Kidney epithelial cell (primary cell): ENCODE results near the gene SH2D7. TPM values are rescaled to one million over a fixed set of nuclear protein-coding genes. Genes with fewer than 3 reads are reported as not detected.

Experiments used
- DNase-seq: peaks from one replicate; pipeline ENCODE4 v3.0.0-alpha.2; 2010; ENCODE audit warnings: low read depth
- H3K27me3 ChIP-seq: 2 replicates; pipeline ENCODE4 v1.6.0; 2011; ENCODE audit warnings: low read length; ENCODE audit not compliant: control insufficient read depth, insufficient read depth
- H3K36me3 ChIP-seq: 2 replicates; pipeline ENCODE4 v1.5.1; 2011; ENCODE audit warnings: low read length; ENCODE audit not compliant: control insufficient read depth, insufficient read depth
- H3K4me3 ChIP-seq: 2 replicates; pipeline ENCODE4 v1.5.1; 2011; ENCODE audit warnings: low read depth, mild to moderate bottlenecking, control low read depth, low read length
- total RNA-seq: library from RNA; depleted of rRNA; stranded (reverse); fragments of >200 nt; gene quantifications from 2 replicates; pipeline ENCODE4 v1.2.3, GENCODE V29; 2015
- TF ChIP-seq, protein P1 (sequence below): IDR thresholded peaks from 2 replicates; pipeline ENCODE4 v1.5.1; 2011; ENCODE audit warnings: mild to moderate bottlenecking, moderate library complexity, low read length, control low read depth, inconsistent platforms; ENCODE audit not compliant: insufficient read depth, poor library complexity, severe bottlenecking

The SH2D7 gene
- total RNA-seq, 1 donor from 2014 or later = not detected

DNA sequence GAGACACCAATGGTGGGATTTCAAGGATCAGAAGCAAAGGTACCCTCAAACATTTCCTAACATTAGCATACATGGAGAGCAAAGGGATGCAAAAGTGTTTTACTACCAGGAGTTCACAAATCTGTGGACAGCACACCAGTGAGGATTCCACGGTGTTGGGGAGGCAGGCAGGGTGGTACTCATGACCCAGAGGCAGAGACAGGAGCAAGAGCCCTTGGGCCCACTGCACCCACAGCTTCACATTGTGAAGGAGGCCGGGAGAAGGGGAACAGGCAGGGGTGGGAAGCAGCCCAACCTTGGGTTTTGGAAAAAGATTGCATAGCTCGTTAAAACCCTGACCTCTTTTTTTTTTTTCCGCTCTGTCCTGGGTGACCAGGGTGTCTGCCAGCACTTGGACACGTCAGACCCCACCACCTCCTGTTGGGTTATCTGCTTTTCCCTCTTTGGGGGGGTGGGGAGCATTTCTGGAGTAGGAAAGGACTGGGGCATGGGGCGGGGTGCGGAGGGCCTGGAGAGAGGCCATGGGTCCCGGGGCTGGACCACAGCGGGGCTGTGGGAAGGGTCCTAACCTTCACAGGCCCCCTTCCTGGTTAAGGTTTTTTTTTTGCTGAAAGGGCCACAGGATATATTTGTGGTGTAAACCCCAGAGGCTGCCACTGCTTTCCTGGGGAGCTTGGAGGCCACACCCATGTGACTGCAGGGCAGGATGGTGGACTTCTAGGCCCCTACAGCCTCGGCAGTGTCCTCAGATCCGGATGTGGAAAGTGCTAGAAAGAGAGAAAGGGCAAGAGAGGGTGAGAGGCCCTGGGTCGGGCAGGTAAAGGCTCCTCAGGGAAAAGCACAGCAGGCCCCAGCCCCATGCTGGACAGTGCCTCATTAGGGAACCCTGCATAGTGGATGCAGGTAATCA is 12.5 kb downstream of the SH2D7 start:
- no peak for DNase-seq
- TF ChIP-seq, protein P1, sequence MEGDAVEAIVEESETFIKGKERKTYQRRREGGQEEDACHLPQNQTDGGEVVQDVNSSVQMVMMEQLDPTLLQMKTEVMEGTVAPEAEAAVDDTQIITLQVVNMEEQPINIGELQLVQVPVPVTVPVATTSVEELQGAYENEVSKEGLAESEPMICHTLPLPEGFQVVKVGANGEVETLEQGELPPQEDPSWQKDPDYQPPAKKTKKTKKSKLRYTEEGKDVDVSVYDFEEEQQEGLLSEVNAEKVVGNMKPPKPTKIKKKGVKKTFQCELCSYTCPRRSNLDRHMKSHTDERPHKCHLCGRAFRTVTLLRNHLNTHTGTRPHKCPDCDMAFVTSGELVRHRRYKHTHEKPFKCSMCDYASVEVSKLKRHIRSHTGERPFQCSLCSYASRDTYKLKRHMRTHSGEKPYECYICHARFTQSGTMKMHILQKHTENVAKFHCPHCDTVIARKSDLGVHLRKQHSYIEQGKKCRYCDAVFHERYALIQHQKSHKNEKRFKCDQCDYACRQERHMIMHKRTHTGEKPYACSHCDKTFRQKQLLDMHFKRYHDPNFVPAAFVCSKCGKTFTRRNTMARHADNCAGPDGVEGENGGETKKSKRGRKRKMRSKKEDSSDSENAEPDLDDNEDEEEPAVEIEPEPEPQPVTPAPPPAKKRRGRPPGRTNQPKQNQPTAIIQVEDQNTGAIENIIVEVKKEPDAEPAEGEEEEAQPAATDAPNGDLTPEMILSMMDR = no peak
- no peaks in the 10 kb centered on the region for H3K36me3 ChIP-seq
- no peaks in the 10 kb centered on the region for H3K27me3 ChIP-seq
- no peak overlapping the region for H3K4me3 ChIP-seq

DNA sequence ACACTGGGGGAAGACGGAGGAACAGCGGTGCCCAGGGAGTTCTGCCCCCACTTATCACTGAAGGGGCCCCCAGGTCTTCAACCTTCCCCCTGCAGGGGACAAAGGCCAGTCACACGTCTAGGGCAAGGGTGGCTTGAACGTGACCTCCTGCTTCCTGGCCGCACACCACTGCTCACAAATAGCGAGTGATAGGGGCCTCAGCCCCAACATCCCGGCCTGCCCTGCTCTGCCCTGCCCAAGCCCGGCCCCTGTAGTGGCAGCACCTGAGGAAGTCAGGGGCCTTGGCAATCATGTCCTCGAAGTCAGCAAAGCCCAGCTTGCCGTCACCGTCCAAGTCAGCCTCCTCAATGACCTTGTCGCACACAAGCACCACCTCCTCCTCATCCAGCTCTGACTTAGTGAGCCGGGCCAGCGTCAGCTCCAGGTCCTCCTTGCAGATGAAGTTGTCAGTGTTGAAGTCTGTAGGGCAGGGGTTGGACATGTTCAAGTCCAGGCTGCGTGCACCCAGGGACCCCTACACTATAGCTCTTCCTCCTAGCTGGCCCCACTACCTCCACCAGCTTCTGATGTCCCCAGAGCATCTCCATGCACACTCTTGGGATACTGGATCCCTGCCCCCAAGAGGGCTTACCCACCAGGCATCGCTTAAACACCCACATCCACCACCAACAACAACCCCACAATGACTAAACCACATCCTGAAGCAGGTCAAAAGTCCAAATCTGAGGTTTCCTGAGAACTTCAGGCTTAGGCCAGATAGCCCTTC is 13.3 kb downstream of the SH2D7 start:
- H3K27me3 ChIP-seq = no peaks in the 10 kb centered on the region
- no peaks in the 10 kb centered on the region for H3K36me3 ChIP-seq
- H3K4me3 ChIP-seq = no peak overlapping the region
- no peak for DNase-seq
- TF ChIP-seq, protein P1 = no peak

DNA sequence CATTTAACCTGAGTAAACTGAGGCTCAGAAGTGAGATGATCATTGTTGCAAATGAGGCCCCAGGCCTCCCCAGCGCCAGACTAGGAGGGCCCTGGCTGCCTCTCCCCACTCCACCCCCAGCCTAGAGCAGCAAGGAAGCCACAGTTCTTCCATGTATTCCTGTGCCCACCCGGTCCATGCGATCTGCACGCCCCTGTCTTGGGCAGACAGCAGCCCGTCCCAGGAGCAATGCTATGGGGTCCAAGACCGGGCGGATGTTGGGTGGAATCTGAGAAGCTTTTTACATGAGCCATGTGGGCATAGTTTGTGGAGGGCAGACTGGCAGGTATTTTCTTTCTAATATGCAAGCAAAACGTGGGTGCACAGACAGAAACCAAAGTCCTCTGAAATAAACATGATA is 15.1 kb downstream of the SH2D7 start:
- no peaks in the 10 kb centered on the region for H3K36me3 ChIP-seq
- no peak overlapping the region for H3K4me3 ChIP-seq
- TF ChIP-seq, protein P1 = no peak
- H3K27me3 ChIP-seq = no peaks in the 10 kb centered on the region
- no peak for DNase-seq

DNA sequence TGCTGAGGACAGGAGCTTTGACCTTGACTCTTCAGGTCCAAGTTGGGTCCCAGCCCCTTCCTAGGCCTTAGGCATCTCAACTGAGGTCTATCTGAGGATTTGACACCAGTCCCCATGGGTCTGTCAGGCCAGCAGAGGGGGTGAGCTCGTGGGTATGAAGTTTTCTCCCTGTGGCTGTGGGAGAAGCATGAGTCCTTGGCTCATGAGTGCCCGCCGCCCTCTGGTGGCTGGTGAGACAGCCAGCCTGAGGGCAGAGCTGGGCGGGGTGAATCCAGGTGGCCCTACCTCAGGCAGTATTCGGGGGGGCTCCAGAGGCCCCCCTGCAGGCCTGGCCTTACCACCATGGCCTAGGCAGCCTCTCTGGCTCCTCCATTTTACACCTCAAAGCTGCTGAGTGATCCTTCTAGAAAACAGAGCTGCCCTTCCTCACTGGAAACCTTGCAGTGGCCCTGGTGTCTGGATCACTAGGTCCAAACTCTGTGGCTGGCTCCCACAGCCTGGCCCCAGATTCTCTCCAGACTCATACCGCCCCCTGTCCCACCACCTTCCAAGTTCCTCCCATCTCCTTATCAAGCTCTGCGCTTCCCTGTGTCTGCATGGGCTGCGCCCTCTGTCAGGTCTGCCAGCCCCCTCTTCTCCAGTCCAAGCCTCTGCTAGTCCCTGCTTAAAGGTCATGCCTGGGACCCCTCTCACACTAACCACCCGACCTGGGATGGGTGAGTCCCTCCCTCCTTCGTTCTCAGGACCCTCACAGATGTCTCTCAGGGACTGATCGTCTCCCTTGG is 16.1 kb downstream of the SH2D7 start:
- Histone ChIP-seq H3K27me3 (no peaks in the 10 kb centered on the region), H3K36me3 (no peaks in the 10 kb centered on the region), H3K4me3 (no peak overlapping the region)
- TF ChIP-seq, protein P1 = peak; percentile 95
- DNase-seq = peak; percentile 47

DNA sequence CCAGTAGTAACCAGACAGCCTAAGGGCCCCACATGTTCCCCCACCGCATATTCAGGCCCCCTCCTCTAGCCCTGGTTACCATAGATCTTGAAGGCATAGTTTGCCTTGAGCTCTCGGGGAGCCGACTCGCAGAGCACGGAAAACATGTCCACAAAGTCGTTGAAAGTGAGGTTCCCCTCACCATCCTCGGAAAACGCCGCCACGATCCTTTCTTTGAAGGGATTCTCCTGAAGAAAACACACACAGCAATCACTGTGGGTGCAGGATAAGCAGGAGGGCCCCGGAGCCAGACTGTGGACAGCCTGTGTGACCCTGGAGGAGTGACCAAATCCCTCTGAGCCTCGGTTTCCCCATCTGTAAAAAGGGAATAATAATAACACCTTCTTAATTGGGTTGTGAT is 16.8 kb downstream of the SH2D7 start:
- Histone ChIP-seq H3K27me3 (no peaks in the 10 kb centered on the region), H3K4me3 (no peak overlapping the region), H3K36me3 (no peaks in the 10 kb centered on the region)
- TF ChIP-seq, protein P1 = no peak
- no peak for DNase-seq
